Mesenteric fat pad (tissue), 1 donor: ENCODE measurements around the gene CARD11. TPM values are rescaled to one million over a fixed set of nuclear protein-coding genes. Genes with fewer than 3 reads are reported as not detected.

ENCODE experiments used
- DNase-seq: peaks from one replicate; pipeline ENCODE4 v3.0.0-alpha.2; 2020; ENCODE audit warnings: low spot score
- total RNA-seq: library from RNA; stranded (reverse); fragmentation: NEBNext Ultra II Directional; extraction: Animal tissue kit (Norgen Biotek cat#: 25700); gene quantifications from one replicate; pipeline ENCODE4 v1.2.1, GENCODE V29; 2021
- donor health status: DM: yes; HTN: yes; CAD: no.

Gene CARD11
- total RNA-seq, 1 donor from 2014 or later: 0.42 TPM

GRCh38 chr7:2984091-2984490 is 59.6 kb downstream of the CARD11 start:
- DNase-seq: no peak

GRCh38 chr7:2983586-2983985 is 60.1 kb downstream of the CARD11 start:
- DNase-seq: no peak

GRCh38 chr7:2982831-2983230 is 60.8 kb downstream of the CARD11 start:
- no peak for DNase-seq

GRCh38 chr7:2982401-2982800 is 61.3 kb downstream of the CARD11 start:
- no peak for DNase-seq

- no peak for DNase-seq
Observed at GRCh38 chr7:2981103-2981480, 62.6 kb downstream of the CARD11 start.

GRCh38 chr7:2980401-2981102 is 63.1 kb downstream of the CARD11 start:
- no peak for DNase-seq

GRCh38 chr7:2979951-2980350 is 63.7 kb downstream of the CARD11 start:
- DNase-seq: no peak

- DNase-seq: no peak
Observed at GRCh38 chr7:2979201-2979631, 64.5 kb downstream of the CARD11 start.

- no peak for DNase-seq
Observed at GRCh38 chr7:2978408-2978807, 65.3 kb downstream of the CARD11 start.

- DNase-seq: no peak
Observed at GRCh38 chr7:2975821-2976371, 67.8 kb downstream of the CARD11 start.

- peak; percentile 64 for DNase-seq
Observed at GRCh38 chr7:2974093-2974819, 69.4 kb downstream of the CARD11 start.

- DNase-seq: peak; percentile 64
Observed at GRCh38 chr7:2972835-2973161, 70.9 kb downstream of the CARD11 start.

- peak; percentile 33 for DNase-seq
Observed at GRCh38 chr7:2971914-2972834, 71.5 kb downstream of the CARD11 start.

- DNase-seq: peak; percentile 26
Observed at GRCh38 chr7:2970861-2971260, 72.8 kb downstream of the CARD11 start.

- no peak for DNase-seq
Observed at GRCh38 chr7:2970307-2970664, 73.4 kb downstream of the CARD11 start.

GRCh38 chr7:2969398-2970306 is 74.0 kb downstream of the CARD11 start:
- peak; percentile 9 for DNase-seq

- peak; percentile 72 for DNase-seq
Observed at GRCh38 chr7:2968616-2969397, 74.9 kb downstream of the CARD11 start.

- DNase-seq: peak; percentile 30
Observed at GRCh38 chr7:2968176-2968575, 75.5 kb downstream of the CARD11 start.

GRCh38 chr7:2967705-2968104 is 76.0 kb downstream of the CARD11 start:
- peak; percentile 16 for DNase-seq

GRCh38 chr7:2967253-2967652 is 76.4 kb downstream of the CARD11 start:
- peak; percentile 47 for DNase-seq
